AG10803 (cell line): ENCODE measurements around the gene PDGFRB.

ENCODE experiments used
- DNase-seq: peaks from one replicate; pipeline ENCODE4 v3.0.0; 2010; ENCODE audit warnings: low read depth
- H3K4me3 ChIP-seq: 2 replicates; pipeline ENCODE4 v1.5.1; 2011; ENCODE audit warnings: mild to moderate bottlenecking, low read length, control low read depth
- TF ChIP-seq, protein P1 (sequence below): conservative IDR thresholded peaks from 2 replicates; pipeline ENCODE4 v1.5.1; 2011; ENCODE audit warnings: mild to moderate bottlenecking, low read length, control low read depth, inconsistent platforms

PDGFRB gene

DNA sequence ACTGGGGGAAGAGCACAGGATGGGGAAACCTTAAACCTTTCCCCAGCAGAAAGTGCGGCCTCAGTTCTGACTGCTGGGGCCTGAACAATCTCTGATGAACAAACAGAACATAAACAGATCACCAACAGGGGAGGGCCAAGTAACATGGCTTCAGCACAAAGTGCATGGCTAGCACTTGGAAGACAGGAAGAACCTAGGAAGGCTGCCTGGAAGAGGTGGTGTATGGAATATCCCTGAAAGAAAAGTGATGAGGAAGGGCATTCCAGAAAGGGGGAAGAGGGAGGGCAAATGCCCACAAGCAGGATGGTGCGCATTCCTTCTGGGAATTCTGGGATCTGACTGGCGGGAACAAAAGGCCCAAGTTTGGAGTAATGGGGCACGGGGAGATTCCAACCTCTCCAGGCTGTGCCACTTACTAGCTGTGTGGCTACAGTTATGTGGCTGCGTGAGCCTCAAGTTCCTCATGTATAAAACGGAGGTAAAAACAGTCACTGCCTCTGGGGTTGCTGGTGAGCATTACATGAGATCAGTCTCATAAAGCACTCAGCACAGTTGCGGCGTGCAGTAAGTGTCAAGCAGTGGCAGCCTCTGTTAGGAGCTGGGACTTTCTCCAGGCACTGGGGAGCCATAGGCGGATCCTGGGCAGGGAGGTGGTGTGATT, 1.6 kb downstream of the PDGFRB start:
- peak overlapping the region; percentile 99 for H3K4me3 ChIP-seq
- TF ChIP-seq, protein P1, sequence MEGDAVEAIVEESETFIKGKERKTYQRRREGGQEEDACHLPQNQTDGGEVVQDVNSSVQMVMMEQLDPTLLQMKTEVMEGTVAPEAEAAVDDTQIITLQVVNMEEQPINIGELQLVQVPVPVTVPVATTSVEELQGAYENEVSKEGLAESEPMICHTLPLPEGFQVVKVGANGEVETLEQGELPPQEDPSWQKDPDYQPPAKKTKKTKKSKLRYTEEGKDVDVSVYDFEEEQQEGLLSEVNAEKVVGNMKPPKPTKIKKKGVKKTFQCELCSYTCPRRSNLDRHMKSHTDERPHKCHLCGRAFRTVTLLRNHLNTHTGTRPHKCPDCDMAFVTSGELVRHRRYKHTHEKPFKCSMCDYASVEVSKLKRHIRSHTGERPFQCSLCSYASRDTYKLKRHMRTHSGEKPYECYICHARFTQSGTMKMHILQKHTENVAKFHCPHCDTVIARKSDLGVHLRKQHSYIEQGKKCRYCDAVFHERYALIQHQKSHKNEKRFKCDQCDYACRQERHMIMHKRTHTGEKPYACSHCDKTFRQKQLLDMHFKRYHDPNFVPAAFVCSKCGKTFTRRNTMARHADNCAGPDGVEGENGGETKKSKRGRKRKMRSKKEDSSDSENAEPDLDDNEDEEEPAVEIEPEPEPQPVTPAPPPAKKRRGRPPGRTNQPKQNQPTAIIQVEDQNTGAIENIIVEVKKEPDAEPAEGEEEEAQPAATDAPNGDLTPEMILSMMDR = peak; percentile 47
- peak; percentile 82 for DNase-seq

DNA sequence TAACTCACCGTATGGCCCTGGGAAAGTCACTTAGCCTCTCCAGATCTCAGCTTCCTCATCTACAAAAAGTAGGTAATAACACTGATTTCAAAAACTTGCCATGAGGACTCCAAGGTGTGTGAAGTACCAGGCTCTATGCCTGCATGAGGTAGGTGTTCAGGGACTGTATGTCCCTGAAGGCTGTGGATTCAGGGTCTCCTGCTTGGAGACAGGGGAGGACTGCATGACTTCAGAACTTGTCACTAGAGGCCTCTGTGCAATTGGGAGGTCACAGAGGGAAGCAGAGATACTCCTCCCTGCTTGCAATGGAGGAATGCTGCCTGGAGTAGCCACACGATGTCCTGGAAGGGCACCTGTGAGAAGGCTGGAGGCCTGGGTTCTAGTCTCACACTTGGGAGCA, 2.2 kb downstream of the PDGFRB start:
- TF ChIP-seq, protein P1 = no peak
- DNase-seq = no peak
- peak overlapping the region; percentile 99 for H3K4me3 ChIP-seq

DNA sequence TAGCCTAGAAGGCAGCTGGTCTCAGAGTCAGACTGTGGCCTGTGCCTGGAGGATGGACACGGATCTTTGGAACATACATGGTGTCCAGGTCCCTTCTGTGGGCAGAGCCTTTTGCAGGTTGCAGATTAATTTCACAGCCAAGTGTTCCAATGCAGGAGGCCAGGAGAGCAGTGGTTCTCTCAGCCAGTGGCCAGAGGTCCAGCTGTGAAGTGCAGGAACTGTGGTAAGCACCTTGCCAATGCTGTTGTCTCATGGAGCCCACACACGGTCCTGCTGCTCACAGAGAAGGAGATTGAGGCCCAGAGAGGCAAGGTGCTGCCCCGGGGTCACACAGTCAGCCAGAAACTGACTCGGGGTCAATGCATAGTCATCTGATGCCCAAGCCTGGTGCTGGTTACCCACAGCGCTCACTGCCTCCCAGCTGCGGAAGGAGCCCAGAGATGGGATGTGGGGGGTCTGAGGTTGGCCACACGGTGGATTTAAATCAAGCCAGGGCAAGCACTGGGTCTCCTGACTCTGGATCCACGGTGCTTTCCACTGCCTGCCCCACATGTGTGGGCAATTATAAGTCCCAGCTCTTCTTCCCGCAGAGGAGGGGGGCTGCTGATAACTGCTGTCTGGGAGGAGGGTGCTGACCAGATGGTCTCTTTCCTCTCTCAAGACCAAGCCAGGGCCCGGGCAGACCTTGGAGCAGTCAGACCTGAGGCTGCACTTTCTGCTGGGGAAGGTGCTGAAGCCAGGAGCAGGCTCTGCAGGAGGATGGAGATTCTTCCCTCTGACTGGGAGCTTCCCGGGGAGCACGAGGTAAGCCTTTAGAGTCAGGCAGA, 2.8 kb downstream of the PDGFRB start:
- DNase-seq = peak; percentile 69
- peak overlapping the region; percentile 99 for H3K4me3 ChIP-seq
- TF ChIP-seq, protein P1 = no peak

DNA sequence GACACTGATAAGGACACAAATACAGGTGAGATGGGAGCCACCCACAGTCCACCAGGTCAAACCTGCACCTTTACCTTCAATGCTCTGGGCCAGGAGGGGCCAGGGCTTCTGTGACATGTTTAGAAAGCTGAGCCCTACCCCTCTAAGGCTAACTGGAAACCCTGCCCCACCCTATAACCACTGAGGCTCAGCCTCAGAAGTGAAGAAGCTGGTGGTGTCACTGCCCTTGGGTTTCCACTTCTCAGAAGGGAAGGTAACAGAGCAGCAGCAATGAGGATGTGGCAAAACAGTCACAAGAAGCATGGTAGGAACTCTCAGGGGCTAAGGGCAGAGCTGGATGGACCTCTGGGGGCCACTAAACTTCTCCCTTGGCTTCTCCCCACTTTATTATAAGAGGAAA, 6.0 kb downstream of the PDGFRB start:
- no peak overlapping the region for H3K4me3 ChIP-seq
- TF ChIP-seq, protein P1 = no peak
- DNase-seq = no peak

DNA sequence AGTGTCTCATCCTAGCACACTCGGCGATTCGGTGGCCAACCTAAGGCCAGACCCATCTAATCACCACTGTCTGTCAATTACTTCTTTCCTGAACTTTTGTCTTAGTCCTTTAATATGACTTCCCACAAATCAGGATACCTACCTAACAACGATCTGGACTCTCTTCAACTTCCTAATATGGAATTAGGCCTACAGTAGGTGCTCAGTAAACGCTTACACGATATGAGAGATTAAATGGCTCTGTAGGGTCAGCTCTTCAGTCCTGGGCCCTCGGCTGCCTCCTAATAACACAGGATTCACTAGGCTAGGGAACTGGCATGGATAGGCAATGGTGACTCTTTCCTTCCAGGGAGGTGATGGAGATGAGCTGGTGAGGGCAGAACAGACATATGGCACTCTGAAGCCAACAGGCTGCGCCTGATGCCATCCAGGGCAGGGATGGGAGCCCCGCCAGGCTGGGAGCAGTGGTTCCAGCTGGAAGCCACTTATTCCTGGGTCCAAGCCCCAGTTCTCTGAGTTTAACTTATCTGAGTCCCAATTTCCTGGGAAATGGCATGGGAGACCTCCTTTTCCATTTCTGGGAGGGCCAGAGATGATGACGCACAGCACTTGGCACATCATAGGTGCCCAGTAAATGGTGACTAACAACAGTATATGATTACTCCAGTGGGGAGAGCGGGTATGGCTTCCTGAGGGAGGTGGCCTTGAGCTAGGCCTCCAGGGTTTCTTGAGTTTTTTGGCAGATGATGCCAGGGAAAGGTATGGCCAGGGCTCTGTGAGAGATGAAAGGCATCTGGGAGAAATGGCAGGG, 7.3 kb downstream of the PDGFRB start:
- H3K4me3 ChIP-seq = no peak overlapping the region
- DNase-seq = no peak
- TF ChIP-seq, protein P1 = no peak

DNA sequence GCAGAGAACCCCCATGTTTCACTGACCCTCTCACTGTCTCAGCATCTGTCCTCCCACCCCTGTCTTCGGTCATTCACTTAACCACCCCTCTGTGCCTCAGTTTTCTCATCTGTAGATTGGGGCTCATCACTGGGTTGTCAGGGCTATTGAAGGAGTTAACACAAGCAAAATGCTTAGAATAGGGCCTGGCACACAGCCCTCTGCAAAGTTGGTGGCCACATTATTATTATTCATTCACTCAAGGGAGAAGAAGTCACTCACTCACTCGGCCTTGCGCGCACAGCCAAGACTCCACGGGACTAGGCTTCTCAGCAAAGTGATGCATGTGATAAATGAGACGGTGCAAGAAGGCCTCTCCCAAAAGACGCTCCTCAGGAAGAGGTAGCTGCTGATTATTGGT, 8.0 kb downstream of the PDGFRB start:
- H3K4me3 ChIP-seq = no peak overlapping the region
- no peak for DNase-seq
- TF ChIP-seq, protein P1 = no peak
